Osteoblast (primary cell): ENCODE data around the gene CEACAM7. TPM values are rescaled to one million over a fixed set of nuclear protein-coding genes. Genes with fewer than 3 reads are reported as not detected.

Experiments used
- DNase-seq: peaks from one replicate; pipeline ENCODE4 v3.0.0; 2011; ENCODE audit warnings: low spot score, mixed read lengths; ENCODE audit not compliant: insufficient read length; ENCODE audit errors: missing footprints
- H2AFZ ChIP-seq: 2 replicates; pipeline ENCODE4 v1.6.0; 2011; ENCODE audit warnings: mild to moderate bottlenecking, low read length
- H3K27ac ChIP-seq: 2 replicates; pipeline ENCODE4 v1.5.1; 2011; ENCODE audit warnings: mild to moderate bottlenecking, low read depth, low read length, moderate library complexity
- H3K27me3 ChIP-seq: 2 replicates; pipeline ENCODE4 v1.6.0; 2012; ENCODE audit warnings: mild to moderate bottlenecking, control low read depth, inconsistent platforms, low read length, moderate library complexity; ENCODE audit not compliant: insufficient read depth
- H3K36me3 ChIP-seq: 2 replicates; pipeline ENCODE4 v1.5.1; 2011; ENCODE audit warnings: mild to moderate bottlenecking, low read length, control low read depth, moderate library complexity; ENCODE audit not compliant: insufficient read depth
- H3K4me1 ChIP-seq: 2 replicates; pipeline ENCODE4 v1.5.1; 2011; ENCODE audit warnings: mild to moderate bottlenecking, low read length, control low read depth, moderate library complexity; ENCODE audit not compliant: insufficient read depth
- H3K4me2 ChIP-seq: 2 replicates; pipeline ENCODE4 v1.6.0; 2011; ENCODE audit warnings: mild to moderate bottlenecking, low read length; ENCODE audit not compliant: insufficient read depth
- H3K4me3 ChIP-seq: fragments of 200-600 bp; sonication (generic); 3 replicates; pipeline ENCODE4 v1.5.1; 2012; ENCODE audit warnings: mild to moderate bottlenecking, low read length, inconsistent platforms; ENCODE audit not compliant: insufficient read depth
- H3K79me2 ChIP-seq: 2 replicates; pipeline ENCODE4 v1.6.0; 2012; ENCODE audit warnings: mild to moderate bottlenecking, low read length, control low read depth, inconsistent platforms; ENCODE audit not compliant: insufficient read depth
- H3K9me3 ChIP-seq: 2 replicates; pipeline ENCODE4 v1.5.1; 2011; ENCODE audit warnings: low read depth, low read length, control low read depth
- H4K20me1 ChIP-seq: 2 replicates; pipeline ENCODE4 v1.6.0; 2012; ENCODE audit warnings: mild to moderate bottlenecking, low read length, control low read depth; ENCODE audit not compliant: insufficient read depth
- CTCF ChIP-seq: IDR thresholded peaks from 2 replicates; pipeline ENCODE4 v1.5.1; 2011; ENCODE audit warnings: mild to moderate bottlenecking, low read depth, low read length, moderate library complexity; ENCODE audit errors: extremely low read depth
- total RNA-seq: library from RNA; depleted of rRNA; stranded (reverse); fragments of >200 nt; gene quantifications from 2 replicates; pipeline ENCODE4 v1.2.3, GENCODE V29; 2012

The CEACAM7 gene
- total RNA-seq: not detected in 2 replicates

DNA sequence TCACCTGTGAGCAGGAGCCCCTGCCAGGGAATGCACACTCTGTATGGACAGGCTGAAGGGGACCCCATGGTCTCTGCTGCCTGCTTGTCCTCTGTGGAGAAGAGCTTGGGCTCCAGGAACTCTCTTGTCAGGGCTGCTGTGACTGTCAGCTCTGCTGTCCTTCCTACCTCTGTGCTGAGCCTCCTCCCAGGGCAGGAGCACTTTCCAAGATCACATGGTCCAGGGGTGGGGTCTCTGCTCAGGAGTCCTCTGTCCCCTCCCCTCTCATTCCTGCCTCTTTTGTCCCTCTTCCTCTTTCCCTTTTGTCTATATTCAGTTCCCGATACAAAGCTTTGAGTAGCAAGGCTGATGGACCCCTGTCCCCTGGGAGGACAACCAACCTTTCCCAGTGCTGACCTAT lies at the start of gene CEACAM7:
TSS of gene CEACAM7 (minus strand) at position 173 of the 400 bp plus-strand sequence. CDS start at position 68, 105 bp downstream.
- no peak for TF ChIP-seq CTCF
- H3K27ac ChIP-seq: no peak within 1 kb of the TSS
- H3K36me3 ChIP-seq: no peaks in the 10 kb centered on the region
- no peak within 1 kb of the TSS for H3K4me2 ChIP-seq
- DNase-seq: no peak
- H3K79me2 ChIP-seq: no peaks in the 10 kb centered on the region
- H2AFZ ChIP-seq: no peak within 1 kb of the TSS
- H3K27me3 ChIP-seq: peaks cover 6% of the 10 kb centered on the region
- no peaks in the 10 kb centered on the region for H4K20me1 ChIP-seq
- H3K4me1 ChIP-seq: no peaks in the 10 kb centered on the region
- no peaks in the 10 kb centered on the region for H3K9me3 ChIP-seq
- no peak within 1 kb of the TSS for H3K4me3 ChIP-seq

DNA sequence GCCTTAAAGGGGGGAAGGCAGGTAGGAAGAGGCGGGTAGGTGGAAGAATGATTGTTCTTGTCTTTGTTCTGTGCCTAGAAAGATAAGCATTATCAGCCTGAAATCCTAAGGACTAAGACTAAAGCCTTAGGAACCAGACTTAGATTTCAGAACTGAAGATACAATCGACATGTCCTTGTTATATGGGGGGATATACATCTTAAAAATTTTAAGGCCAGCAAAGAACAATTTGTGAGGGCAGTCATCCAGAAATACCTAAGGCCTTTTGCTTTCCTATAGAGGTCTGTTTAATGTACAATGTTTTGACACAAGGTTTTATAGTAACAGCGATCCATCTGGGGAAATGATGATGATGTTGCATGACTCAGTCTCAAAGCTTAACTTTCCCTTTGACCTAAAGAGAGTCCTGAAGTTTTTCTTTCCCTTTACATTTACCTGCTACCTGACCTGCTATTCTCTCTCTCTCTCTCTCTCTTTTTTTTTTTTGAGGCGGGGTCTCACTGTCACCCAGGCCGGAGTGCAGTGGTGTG lies 47.1 kb upstream of the CEACAM7 start:
- no peak for TF ChIP-seq CTCF

GRCh38 chr19:41734585-41734984 lies 46.5 kb upstream of the CEACAM7 start:
- no peaks in the 10 kb centered on the region for H3K79me2 ChIP-seq
- no peak for TF ChIP-seq CTCF
- H3K4me3 ChIP-seq: no peak overlapping the region
- DNase-seq: no peak
- no peaks in the 10 kb centered on the region for H3K9me3 ChIP-seq
- H3K4me1 ChIP-seq: no peaks in the 10 kb centered on the region
- no peak overlapping the region for H2AFZ ChIP-seq
- peaks cover 2% of the 10 kb centered on the region for H3K27me3 ChIP-seq
- H4K20me1 ChIP-seq: no peaks in the 10 kb centered on the region
- H3K36me3 ChIP-seq: no peaks in the 10 kb centered on the region
- H3K4me2 ChIP-seq: no peak overlapping the region
- H3K27ac ChIP-seq: no peak overlapping the region

More for the DNA sequence above, 47.1 kb upstream of the CEACAM7 start:
- Histone ChIP-seq H3K36me3 (no peaks in the 10 kb centered on the region), H4K20me1 (no peaks in the 10 kb centered on the region), H3K27me3 (peaks cover 2% of the 10 kb centered on the region), H3K4me2 (no peak overlapping the region), H3K9me3 (no peaks in the 10 kb centered on the region), H3K27ac (no peak overlapping the region), H3K79me2 (no peaks in the 10 kb centered on the region), H2AFZ (no peak overlapping the region), H3K4me3 (no peak overlapping the region), H3K4me1 (no peaks in the 10 kb centered on the region)
- DNase-seq: no peak

DNA sequence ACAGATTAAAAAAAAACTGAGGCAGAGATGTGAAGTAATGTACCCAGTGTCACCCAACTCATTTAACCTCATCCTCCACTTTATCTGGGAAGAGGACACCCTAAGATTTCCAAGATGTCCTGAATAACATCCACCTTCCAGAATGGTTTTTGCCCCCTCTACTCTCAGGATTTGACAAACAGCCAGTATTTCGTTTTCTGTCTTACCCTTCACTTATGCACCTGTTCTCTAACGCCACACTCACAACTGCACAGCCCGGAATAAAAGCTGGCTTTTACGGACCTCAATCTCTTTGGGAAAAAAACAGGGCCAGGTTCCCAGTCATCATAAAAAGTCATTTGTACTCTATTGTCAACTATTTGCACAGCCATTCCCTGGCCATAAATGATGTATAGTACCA lies 46.1 kb upstream of the CEACAM7 start:
- Histone ChIP-seq H3K27ac (no peak overlapping the region), H3K36me3 (no peaks in the 10 kb centered on the region), H3K4me2 (no peak overlapping the region), H3K27me3 (peaks cover 2% of the 10 kb centered on the region), H3K4me3 (no peak overlapping the region), H3K79me2 (no peaks in the 10 kb centered on the region), H3K4me1 (no peaks in the 10 kb centered on the region), H4K20me1 (no peaks in the 10 kb centered on the region), H2AFZ (no peak overlapping the region), H3K9me3 (no peaks in the 10 kb centered on the region)
- DNase-seq: no peak
- TF ChIP-seq CTCF: no peak
